Mucosa of descending colon (tissue), 3 donors: ENCODE measurements around the gene BUD31. TPM values are rescaled to one million over a fixed set of nuclear protein-coding genes. Genes with fewer than 3 reads are reported as not detected.
A peak's percentile ranks its signal among the peaks of the same experiment; 100 is the strongest.

Source experiments
- ATAC-seq: fragments of 200-7000 bp; cut with Tn5 transposase; one replicate; pipeline ENCODE4 v1.9.1; 2020; ENCODE audit warnings: mild to moderate bottlenecking, moderate library complexity
- DNase-seq, 3 donors: peaks; one replicate each; pipeline ENCODE4 v3.0.0-alpha.2; 2020
- H3K36me3 ChIP-seq: fragments of 200-600 bp; one replicate; pipeline ENCODE4 v1.8.0; 2021; ENCODE audit warnings: low read depth, mild to moderate bottlenecking
- H3K4me1 ChIP-seq: fragments of 200-600 bp; one replicate; pipeline ENCODE4 v1.8.0; 2021; ENCODE audit warnings: low read depth, mild to moderate bottlenecking
- H3K4me3 ChIP-seq: fragments of 200-600 bp; one replicate; pipeline ENCODE4 v1.8.0; 2021; ENCODE audit warnings: mild to moderate bottlenecking
- H3K9me3 ChIP-seq: fragments of 200-600 bp; one replicate; pipeline ENCODE4 v1.8.0; 2021; ENCODE audit warnings: mild to moderate bottlenecking
- intact Hi-C, 2 donors: fragments of 100-400 bp; cut with DNase I in 1 of 2; cut with micrococcal nuclease in 1 of 2; formaldehyde crosslinking; loops; one replicate each; pipeline versions ENCODE4 v1.11.0 to v1.11.1; 2022; cut with DNase I, micrococcal nuclease
- total RNA-seq, 3 donors: library from RNA; stranded (reverse); fragmentation: NEBNext Ultra II Directional in 2 of 3; extraction: Animal tissue kit (Norgen Biotek cat#: 25700) in 2 of 3; gene quantifications; one replicate each; pipeline versions ENCODE4 v1.2.1 to v1.2.4, GENCODE V29; 2021 to 2023
- TF ChIP-seq, protein P1 (sequence below): fragments of 200-600 bp; IDR thresholded peaks from one replicate; pipeline ENCODE4 v1.8.0; 2022; ENCODE audit warnings: antibody characterized with exemption, mild to moderate bottlenecking
- donor health status: DM: no; HTN: no; CAD: no; lungs with moderate emphysema.
- donor health status: DM: no; HTN: no; CAD: no.
- donor health status: DM: no; HTN: yes; CAD: no.

The BUD31 gene
- total RNA-seq, 3 donors from 2014 or later, result 67.3 to 79.5 (median 76.7) TPM

GRCh38 chr7:99365318-99366141 is 43.2 kb upstream of the BUD31 start:
- Histone ChIP-seq H3K36me3 (peaks cover 4% of the 10 kb centered on the region), H3K4me3 (no peak overlapping the region)
- peak; percentile 81 to 89 (median 87) for DNase-seq

DNA sequence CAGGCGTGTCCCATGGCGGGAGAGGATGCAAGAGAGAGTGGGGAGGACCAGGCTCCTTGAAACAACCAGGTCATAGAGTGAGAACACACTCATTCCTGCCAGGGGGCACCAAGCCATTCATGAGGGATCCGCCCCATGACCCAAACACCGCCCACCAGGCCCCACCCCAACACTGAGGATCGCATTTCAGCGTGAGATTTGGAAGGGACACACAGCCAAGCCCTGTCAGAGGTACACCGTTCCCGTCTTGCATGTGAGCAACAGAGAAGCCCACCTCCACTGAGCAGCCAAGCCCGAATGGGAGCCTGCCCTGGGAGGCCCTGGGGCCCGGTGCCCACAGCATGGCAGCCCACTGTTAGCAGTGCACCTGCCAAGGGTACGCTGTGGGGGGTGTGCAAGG is 42.1 kb upstream of the BUD31 start:
- intact Hi-C loops, result no loop called here
- H3K4me3 ChIP-seq, result no peak overlapping the region
- H3K4me1 ChIP-seq, result no peaks in the 10 kb centered on the region
- no peak for DNase-seq
- H3K9me3 ChIP-seq, result no peaks in the 10 kb centered on the region
- peaks cover 4% of the 10 kb centered on the region for H3K36me3 ChIP-seq
- no peak for ATAC-seq
- TF ChIP-seq, protein P1, sequence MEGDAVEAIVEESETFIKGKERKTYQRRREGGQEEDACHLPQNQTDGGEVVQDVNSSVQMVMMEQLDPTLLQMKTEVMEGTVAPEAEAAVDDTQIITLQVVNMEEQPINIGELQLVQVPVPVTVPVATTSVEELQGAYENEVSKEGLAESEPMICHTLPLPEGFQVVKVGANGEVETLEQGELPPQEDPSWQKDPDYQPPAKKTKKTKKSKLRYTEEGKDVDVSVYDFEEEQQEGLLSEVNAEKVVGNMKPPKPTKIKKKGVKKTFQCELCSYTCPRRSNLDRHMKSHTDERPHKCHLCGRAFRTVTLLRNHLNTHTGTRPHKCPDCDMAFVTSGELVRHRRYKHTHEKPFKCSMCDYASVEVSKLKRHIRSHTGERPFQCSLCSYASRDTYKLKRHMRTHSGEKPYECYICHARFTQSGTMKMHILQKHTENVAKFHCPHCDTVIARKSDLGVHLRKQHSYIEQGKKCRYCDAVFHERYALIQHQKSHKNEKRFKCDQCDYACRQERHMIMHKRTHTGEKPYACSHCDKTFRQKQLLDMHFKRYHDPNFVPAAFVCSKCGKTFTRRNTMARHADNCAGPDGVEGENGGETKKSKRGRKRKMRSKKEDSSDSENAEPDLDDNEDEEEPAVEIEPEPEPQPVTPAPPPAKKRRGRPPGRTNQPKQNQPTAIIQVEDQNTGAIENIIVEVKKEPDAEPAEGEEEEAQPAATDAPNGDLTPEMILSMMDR, result no peak

More at GRCh38 chr7:99365318-99366141, 43.2 kb upstream of the BUD31 start:
- intact Hi-C loops, result no loop called here
- ATAC-seq, result peak; percentile 97
- TF ChIP-seq, protein P1, result peak; percentile 60
- Histone ChIP-seq H3K9me3 (no peaks in the 10 kb centered on the region), H3K4me1 (no peaks in the 10 kb centered on the region)

GRCh38 chr7:99368750-99369389 is 39.9 kb upstream of the BUD31 start:
- TF ChIP-seq, protein P1, result no peak

DNA sequence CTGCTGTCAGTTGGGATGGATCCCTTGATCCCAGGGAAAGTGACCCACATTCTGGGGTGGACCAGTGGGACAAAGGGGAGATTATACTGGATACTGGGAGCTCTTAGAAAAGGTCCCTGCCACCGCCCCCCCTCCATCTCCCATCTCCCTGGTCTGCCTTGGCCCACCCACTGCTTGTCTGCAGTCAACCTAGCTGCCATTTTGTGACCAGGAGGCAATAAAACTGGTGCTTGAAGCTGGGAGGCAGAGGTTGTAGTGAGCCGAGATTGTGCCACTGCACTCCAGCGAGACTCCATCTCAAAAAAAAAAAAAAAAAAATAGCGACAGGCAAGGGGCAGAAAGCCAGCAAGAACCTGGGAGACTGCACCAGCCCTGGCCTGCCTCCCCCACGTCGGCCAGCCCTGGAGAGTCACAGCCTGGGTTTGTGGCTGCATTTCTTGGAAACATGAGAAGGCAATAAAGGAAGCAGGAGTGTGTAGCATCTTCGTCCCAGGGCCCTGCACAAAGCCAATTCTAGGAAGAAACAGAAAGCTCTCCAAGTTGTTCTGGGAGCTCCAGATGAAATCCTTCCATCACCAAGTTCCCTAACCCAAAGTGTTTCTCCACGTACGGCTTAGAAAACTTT is 38.9 kb upstream of the BUD31 start:
- H3K36me3 ChIP-seq, result no peaks in the 10 kb centered on the region

More at GRCh38 chr7:99368750-99369389, 39.9 kb upstream of the BUD31 start:
- ATAC-seq (no peak), DNase-seq (no peak)
- Histone ChIP-seq H3K36me3 (peaks cover 4% of the 10 kb centered on the region), H3K4me1 (peaks cover 3% of the 10 kb centered on the region), H3K4me3 (no peak overlapping the region), H3K9me3 (no peaks in the 10 kb centered on the region)
- intact Hi-C loops, result no loop called here

DNA sequence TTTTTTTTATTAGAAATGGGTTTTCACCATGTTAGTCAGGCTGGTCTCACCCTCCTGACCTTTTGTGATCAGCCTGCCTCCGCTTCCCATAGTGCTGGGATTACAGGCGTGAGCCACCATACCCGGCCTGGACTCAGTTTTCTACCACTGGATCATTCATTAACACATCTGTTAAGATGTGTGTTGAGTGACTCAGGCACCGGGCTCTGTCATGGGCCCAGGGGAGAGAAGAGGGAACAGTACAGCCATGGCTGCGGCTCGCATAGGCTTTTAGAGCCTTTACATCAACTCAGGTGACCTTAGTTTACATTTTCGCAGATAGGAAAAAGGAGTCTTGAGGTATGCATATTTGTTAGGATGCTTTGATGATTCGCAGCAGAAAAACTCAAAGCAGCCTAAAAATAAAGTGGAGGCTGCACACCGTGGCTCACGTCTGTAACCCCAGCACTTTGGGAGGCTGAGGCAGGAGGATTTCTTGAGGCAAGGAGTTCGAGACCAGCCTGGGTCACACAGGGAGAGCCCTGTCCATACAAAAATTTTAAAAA is 37.3 kb upstream of the BUD31 start:
- intact Hi-C loops, result no loop called here
- Histone ChIP-seq H3K36me3 (no peaks in the 10 kb centered on the region), H3K9me3 (no peaks in the 10 kb centered on the region), H3K4me1 (peaks cover 14% of the 10 kb centered on the region), H3K4me3 (no peak overlapping the region)
- no peak for ATAC-seq
- DNase-seq, result no peak
- TF ChIP-seq, protein P1, result no peak

More for the DNA sequence above, 38.9 kb upstream of the BUD31 start:
- TF ChIP-seq, protein P1, result no peak
- H3K4me3 ChIP-seq, result no peak overlapping the region
- intact Hi-C loops, result no loop called here
- no peaks in the 10 kb centered on the region for H3K9me3 ChIP-seq
- H3K4me1 ChIP-seq, result peaks cover 3% of the 10 kb centered on the region
- no peak for ATAC-seq
- DNase-seq, result no peak
